Sigmoid colon (tissue), 4 donors: Measurements from ENCODE around the gene EN2.

Experiments used
- POLR2A ChIP-seq, 2 donors: fragments of 450-650 bp; IDR thresholded peaks; one replicate each; pipeline ENCODE4 v1.6.1; 2016; ENCODE audit warnings: antibody characterized with exemption in 2 of 2, mild to moderate bottlenecking in 2 of 2, moderate library complexity in 2 of 2
- POLR2AphosphoS5 ChIP-seq, 4 donors: sonication (generic); formaldehyde crosslinking; IDR thresholded peaks; one replicate each; pipeline ENCODE4 v1.6.1; 2017; ENCODE audit warnings: antibody characterized with exemption in 4 of 4
- TF ChIP-seq, protein P1 (sequence below), 4 experiments: fragments of 450-650 bp in 3 of 4; fragments of 200-600 bp in 1 of 4; IDR thresholded peaks; one replicate each; pipeline ENCODE4 v1.5.1; 2016 to 2019; ENCODE audit warnings: antibody characterized with exemption in 4 of 4, mild to moderate bottlenecking in 3 of 4, moderate library complexity in 2 of 4

DNA sequence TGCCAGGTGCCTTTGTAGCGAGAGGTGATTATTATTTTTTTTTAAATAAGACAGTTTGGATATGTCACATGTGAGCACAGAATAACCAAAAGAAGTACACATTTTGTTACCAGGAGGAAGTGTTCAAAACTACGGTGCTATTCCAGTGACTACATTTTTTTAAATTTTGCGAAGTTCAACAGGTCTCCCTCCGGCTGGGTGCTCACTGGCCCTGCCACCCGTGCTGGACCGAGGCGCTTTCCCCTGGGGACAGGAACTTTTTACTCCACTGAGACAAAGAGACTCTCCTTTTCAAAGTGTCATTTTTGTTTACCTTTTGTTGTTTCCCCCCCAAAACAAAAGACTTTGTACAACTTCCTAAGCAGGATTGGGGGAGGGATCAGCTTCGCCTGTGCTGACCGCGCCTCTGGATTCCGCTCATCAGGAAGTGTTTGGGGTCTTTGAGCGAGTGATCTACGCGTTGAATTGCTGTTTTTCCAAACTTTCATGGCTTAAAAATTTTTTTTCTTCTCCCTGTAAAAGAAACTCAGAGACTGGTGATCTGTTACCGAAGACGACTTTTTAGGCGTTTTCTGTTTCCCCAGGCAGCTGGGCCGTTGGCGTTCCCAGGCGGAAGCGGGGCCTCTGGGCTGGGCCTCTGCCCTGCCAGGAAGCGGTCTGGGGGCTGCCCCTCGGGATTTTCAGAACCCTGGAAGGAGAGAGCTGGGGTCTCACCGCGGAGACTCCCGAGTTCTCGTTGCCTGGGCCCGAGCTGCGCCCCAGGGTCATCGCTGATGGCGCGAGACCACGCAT, 7.2 kb downstream of the EN2 start:
- TF ChIP-seq, protein P1, sequence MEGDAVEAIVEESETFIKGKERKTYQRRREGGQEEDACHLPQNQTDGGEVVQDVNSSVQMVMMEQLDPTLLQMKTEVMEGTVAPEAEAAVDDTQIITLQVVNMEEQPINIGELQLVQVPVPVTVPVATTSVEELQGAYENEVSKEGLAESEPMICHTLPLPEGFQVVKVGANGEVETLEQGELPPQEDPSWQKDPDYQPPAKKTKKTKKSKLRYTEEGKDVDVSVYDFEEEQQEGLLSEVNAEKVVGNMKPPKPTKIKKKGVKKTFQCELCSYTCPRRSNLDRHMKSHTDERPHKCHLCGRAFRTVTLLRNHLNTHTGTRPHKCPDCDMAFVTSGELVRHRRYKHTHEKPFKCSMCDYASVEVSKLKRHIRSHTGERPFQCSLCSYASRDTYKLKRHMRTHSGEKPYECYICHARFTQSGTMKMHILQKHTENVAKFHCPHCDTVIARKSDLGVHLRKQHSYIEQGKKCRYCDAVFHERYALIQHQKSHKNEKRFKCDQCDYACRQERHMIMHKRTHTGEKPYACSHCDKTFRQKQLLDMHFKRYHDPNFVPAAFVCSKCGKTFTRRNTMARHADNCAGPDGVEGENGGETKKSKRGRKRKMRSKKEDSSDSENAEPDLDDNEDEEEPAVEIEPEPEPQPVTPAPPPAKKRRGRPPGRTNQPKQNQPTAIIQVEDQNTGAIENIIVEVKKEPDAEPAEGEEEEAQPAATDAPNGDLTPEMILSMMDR (IDR thresholded peaks at IDR 0.05) = no peak
- TF ChIP-seq POLR2AphosphoS5 (IDR thresholded peaks at IDR 0.05) = no peak
- no peak for TF ChIP-seq POLR2A (IDR thresholded peaks at IDR 0.05)
